SU-DHL-6 (cell line): ENCODE data around the gene ADARB2.

Source experiments
- H2AFZ ChIP-seq: fragments of 200-600 bp; sonication (generic); 2 replicates; pipeline ENCODE4 v1.6.1; 2014; ENCODE audit warnings: low read depth, mild to moderate bottlenecking, moderate library complexity, mixed read lengths, antibody characterized with exemption, low read length; ENCODE audit not compliant: severe bottlenecking
- H3F3A ChIP-seq: fragments of 200-600 bp; shearing (Covaris generic); 2 replicates; pipeline ENCODE4 v1.6.0; 2016; ENCODE audit warnings: antibody characterized with exemption, mild to moderate bottlenecking; ENCODE audit not compliant: insufficient read depth
- H3K27ac ChIP-seq: fragments of 200-600 bp; sonication (generic); 2 replicates; pipeline ENCODE4 v1.5.1; 2016; ENCODE audit warnings: low read depth, mild to moderate bottlenecking, low read length, moderate library complexity, mixed read lengths
- H3K27me3 ChIP-seq: fragments of 200-600 bp; sonication (generic), shearing (Covaris generic); 2 replicates; pipeline ENCODE4 v1.6.0; 2014; ENCODE audit warnings: mild to moderate bottlenecking, low read length
- H3K36me3 ChIP-seq: fragments of 200-600 bp; sonication (generic); 2 replicates; pipeline ENCODE4 v1.6.1; 2014; ENCODE audit warnings: mild to moderate bottlenecking, low read length, mixed read lengths
- H3K4me2 ChIP-seq: fragments of 300-600, 200-600 bp; shearing (Covaris generic), sonication (generic); 2 replicates; pipeline ENCODE4 v1.6.0; 2014; ENCODE audit warnings: low read length, low read depth, mild to moderate bottlenecking; ENCODE audit not compliant: poor library complexity, severe bottlenecking
- H3K4me3 ChIP-seq: fragments of 200-600 bp; sonication (generic); 2 replicates; pipeline ENCODE4 v1.5.1; 2014; ENCODE audit warnings: antibody characterized with exemption, low read length, mild to moderate bottlenecking, mixed read lengths; ENCODE audit not compliant: insufficient read depth, poor library complexity, severe bottlenecking
- H3K79me2 ChIP-seq: fragments of 200-600 bp; sonication (generic); 2 replicates; pipeline ENCODE4 v1.6.1; 2014; ENCODE audit warnings: mild to moderate bottlenecking, low read length, moderate library complexity; ENCODE audit not compliant: insufficient read depth
- H3K9ac ChIP-seq: fragments of 200-600 bp; sonication (generic); 2 replicates; pipeline ENCODE4 v1.7.0; 2014; ENCODE audit warnings: mild to moderate bottlenecking, low read length
- H3K9me2 ChIP-seq: fragments of 200-600 bp; sonication (generic); replicated peaks from 2 replicates; pipeline ENCODE4 v1.6.1; 2014; ENCODE audit warnings: low read length; ENCODE audit not compliant: insufficient read depth
- H3K9me3 ChIP-seq: fragments of 200-600 bp; sonication (generic); 2 replicates; pipeline ENCODE4 v1.6.1; 2014; ENCODE audit warnings: low read length, mixed read lengths; ENCODE audit not compliant: insufficient read depth
- H4K20me1 ChIP-seq: fragments of 200-600 bp; sonication (generic); 2 replicates; pipeline ENCODE4 v1.6.1; 2014; ENCODE audit warnings: low read depth, mild to moderate bottlenecking, antibody characterized with exemption, low read length, moderate library complexity, mixed read lengths
- EZH2phosphoT487 ChIP-seq: fragments of 200-600 bp; sonication (generic), shearing (Covaris generic); conservative IDR thresholded peaks from 2 replicates; pipeline ENCODE4 v1.6.1; 2018; ENCODE audit warnings: mild to moderate bottlenecking, antibody characterized with exemption, low read length, moderate library complexity, mixed read lengths
- TF ChIP-seq, protein P1 (sequence below): fragments of 200-600 bp; sonication (generic); IDR thresholded peaks from one replicate; pipeline ENCODE4 v1.5.1; 2017; ENCODE audit warnings: antibody characterized with exemption, mild to moderate bottlenecking, low read length, moderate library complexity; ENCODE audit not compliant: insufficient read depth, poor library complexity, severe bottlenecking

The ADARB2 gene

DNA sequence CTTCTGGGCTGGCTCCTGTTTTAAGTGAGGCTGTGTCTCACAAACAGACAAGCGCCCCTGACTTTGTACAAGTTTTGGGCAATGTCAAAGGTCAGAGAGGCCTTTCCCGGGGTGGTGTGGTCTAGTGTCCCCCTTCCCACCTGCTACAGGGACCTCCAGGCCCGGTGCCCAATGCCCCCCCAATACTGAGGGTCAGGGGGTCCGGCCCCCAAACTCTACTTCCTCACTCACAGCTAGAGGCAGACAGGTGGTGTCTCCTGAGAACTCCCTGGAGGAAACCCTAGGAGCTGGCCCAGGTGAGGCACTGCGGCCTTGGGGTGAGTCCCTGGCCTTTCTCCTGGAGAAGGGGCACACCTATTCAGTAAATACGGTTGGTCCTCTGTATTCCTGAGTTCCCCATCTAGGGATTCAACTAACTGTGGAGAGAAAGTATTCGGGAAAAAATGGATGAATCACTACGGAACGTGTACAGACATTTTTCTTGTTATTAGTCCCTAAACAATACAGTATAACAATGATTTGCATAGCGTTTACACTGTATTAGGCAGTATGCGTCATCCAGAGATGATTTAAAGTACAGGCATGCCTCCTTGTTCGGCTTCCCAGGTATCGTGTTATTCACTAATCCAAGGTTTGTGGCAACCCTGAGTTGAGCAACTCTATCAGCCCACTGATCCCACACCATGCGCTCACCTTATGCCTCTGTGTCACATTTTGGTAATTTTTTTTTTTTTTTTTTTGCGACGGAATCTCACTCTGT, 373.0 kb downstream of the ADARB2 start:
- Histone ChIP-seq H4K20me1 (no peaks in the 10 kb centered on the region), H3F3A (no peaks in the 10 kb centered on the region), H2AFZ (no peak overlapping the region), H3K36me3 (no peaks in the 10 kb centered on the region), H3K9me3 (no peaks in the 10 kb centered on the region), H3K9me2 (no peaks in the 10 kb centered on the region), H3K79me2 (no peaks in the 10 kb centered on the region), H3K27me3 (no peaks in the 10 kb centered on the region), H3K9ac (no peak overlapping the region), H3K27ac (no peak overlapping the region), H3K4me2 (no peak overlapping the region), H3K4me3 (no peak overlapping the region)
- TF ChIP-seq EZH2phosphoT487: no peak
- TF ChIP-seq, protein P1, sequence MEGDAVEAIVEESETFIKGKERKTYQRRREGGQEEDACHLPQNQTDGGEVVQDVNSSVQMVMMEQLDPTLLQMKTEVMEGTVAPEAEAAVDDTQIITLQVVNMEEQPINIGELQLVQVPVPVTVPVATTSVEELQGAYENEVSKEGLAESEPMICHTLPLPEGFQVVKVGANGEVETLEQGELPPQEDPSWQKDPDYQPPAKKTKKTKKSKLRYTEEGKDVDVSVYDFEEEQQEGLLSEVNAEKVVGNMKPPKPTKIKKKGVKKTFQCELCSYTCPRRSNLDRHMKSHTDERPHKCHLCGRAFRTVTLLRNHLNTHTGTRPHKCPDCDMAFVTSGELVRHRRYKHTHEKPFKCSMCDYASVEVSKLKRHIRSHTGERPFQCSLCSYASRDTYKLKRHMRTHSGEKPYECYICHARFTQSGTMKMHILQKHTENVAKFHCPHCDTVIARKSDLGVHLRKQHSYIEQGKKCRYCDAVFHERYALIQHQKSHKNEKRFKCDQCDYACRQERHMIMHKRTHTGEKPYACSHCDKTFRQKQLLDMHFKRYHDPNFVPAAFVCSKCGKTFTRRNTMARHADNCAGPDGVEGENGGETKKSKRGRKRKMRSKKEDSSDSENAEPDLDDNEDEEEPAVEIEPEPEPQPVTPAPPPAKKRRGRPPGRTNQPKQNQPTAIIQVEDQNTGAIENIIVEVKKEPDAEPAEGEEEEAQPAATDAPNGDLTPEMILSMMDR: no peak

DNA sequence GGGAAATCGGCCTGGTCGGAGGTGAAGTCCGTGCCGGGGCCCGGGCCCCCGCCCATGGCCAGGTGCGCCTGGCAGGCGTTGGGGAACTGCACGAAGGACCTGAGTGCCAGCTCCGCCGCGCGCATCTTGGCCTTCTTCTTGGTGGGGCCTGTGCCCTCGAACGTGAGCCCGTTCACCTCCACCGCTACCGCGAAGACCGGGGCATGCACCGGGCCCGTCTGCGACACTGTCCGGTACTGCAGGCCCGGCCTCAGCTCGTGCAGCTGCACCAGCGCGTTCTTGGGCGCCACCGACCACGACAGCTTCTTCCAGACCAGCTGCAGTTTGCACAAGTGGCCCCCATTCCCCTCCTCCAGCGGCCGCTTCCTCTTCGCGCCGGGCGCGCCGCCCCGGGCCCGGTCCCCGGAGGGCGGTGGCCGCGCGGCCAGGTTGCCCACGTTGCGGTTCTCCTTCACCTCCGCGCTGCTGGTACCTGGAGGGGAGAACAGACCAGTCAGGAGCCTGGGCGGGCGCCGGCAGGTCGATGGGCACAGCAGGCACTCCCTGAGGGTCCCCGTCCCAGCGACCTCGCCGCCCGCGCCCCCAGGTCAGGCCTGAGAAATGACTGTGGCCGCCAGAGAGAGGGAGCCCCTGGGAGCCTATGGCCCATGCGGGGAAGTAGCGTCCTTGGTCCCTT, 373.7 kb downstream of the ADARB2 start:
- no peak overlapping the region for H3K27ac ChIP-seq

DNA sequence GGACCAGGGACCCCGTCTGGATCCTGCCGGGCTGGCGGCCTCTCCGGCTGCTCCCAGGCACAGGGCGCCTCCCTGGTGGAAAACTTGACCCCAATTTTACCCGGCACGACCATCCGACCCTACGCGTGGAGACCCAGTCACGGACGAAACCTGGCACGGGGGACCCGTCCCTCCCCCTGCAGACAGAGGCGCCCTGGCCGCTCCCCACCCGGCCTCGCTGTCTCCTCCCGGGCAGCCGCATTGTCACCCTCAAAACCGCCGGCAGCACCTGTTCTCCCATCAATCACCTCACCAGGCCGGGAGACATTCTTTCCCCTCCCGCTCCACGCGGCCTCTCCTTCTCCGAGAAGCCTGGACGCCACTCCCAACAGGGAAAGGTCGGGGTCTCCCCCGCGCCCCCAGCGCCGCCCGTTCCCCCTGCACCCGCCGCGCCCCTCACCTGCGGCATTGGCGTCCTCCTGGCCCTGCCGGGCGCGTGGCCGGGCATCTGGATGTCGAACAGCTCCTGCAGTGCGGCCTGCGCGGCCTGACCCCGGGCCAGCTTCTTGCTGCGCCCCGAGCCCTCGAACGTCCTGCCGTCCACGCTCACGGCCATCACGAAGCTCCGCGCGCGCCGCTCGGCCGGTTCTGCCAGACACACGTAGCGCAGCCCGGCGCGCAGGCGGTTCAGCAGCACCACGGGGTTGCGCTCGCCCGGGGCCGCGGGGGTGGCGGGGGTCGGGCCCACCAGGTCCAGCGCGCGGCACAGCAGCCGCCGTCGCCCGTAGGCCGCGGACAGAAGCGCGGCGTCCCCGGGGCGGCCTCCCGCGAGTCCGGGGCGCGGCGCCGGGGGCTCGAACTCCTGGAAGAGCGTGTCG, 374.5 kb downstream of the ADARB2 start:
- Histone ChIP-seq H3K9me3 (no peaks in the 10 kb centered on the region), H3K79me2 (no peaks in the 10 kb centered on the region), H4K20me1 (no peaks in the 10 kb centered on the region)

More for the DNA sequence above, 373.7 kb downstream of the ADARB2 start:
- no peaks in the 10 kb centered on the region for H3F3A ChIP-seq
- H4K20me1 ChIP-seq: no peaks in the 10 kb centered on the region
- H3K4me3 ChIP-seq: no peak overlapping the region
- H3K36me3 ChIP-seq: no peaks in the 10 kb centered on the region
- H3K79me2 ChIP-seq: no peaks in the 10 kb centered on the region
- no peak overlapping the region for H3K4me2 ChIP-seq
- no peaks in the 10 kb centered on the region for H3K27me3 ChIP-seq
- H3K9me3 ChIP-seq: no peaks in the 10 kb centered on the region
- no peaks in the 10 kb centered on the region for H3K9me2 ChIP-seq
- H3K9ac ChIP-seq: no peak overlapping the region
- no peak overlapping the region for H2AFZ ChIP-seq
- no peak for TF ChIP-seq EZH2phosphoT487
- TF ChIP-seq, protein P1: no peak

More for the DNA sequence above, 374.5 kb downstream of the ADARB2 start:
- Histone ChIP-seq H3K27me3 (no peaks in the 10 kb centered on the region), H3K9me2 (no peaks in the 10 kb centered on the region), H3K27ac (no peak overlapping the region), H3K9ac (no peak overlapping the region), H3K4me3 (no peak overlapping the region), H3K36me3 (no peaks in the 10 kb centered on the region), H3K4me2 (no peak overlapping the region), H2AFZ (no peak overlapping the region), H3F3A (no peaks in the 10 kb centered on the region)
- TF ChIP-seq EZH2phosphoT487: no peak
- TF ChIP-seq, protein P1: no peak
